HepG2 (cell line): Measurements from ENCODE around the gene OAF. TPM values are rescaled to one million over a fixed set of nuclear protein-coding genes. Genes with fewer than 3 reads are reported as not detected.

ENCODE experiments used
- AKAP8 ChIP-seq: sonication (generic); formaldehyde crosslinking; IDR thresholded peaks from 2 replicates; pipeline ENCODE4 v1.5.1; 2020; ENCODE audit warnings: mild to moderate bottlenecking, missing genetic modification reagents
- CENPT ChIP-seq: sonication (generic); formaldehyde crosslinking; IDR thresholded peaks from 2 replicates; pipeline ENCODE4 v1.8.0; 2022; ENCODE audit warnings: low read depth, mild to moderate bottlenecking, moderate library complexity, missing genetic modification reagents
- DNMT3B ChIP-seq: conservative IDR thresholded peaks from 2 replicates; pipeline ENCODE4 v1.6.1; 2016; ENCODE audit warnings: missing biosample characterization, control low read depth
- DPF2 ChIP-seq: sonication (generic); formaldehyde crosslinking; IDR thresholded peaks from 2 replicates; pipeline ENCODE4 v1.4.0; 2020; ENCODE audit warnings: mild to moderate bottlenecking, low read depth, missing genetic modification reagents, borderline replicate concordance
- HIC2 ChIP-seq: sonication (generic); formaldehyde crosslinking; IDR thresholded peaks from 2 replicates; pipeline ENCODE4 v1.9.0; 2022; ENCODE audit warnings: low read depth, missing genetic modification reagents
- HOMEZ ChIP-seq: IDR thresholded peaks from 2 replicates; pipeline ENCODE4 v1.6.1; 2016; ENCODE audit warnings: low read depth
- JUND ChIP-seq: sonication (generic); formaldehyde crosslinking; IDR thresholded peaks from 2 replicates; pipeline ENCODE4 v1.8.0; 2022; ENCODE audit warnings: mild to moderate bottlenecking, missing genetic modification reagents
- MEIS1 ChIP-seq: sonication (generic); formaldehyde crosslinking; IDR thresholded peaks from 2 replicates; pipeline ENCODE4 v1.9.0; 2021; ENCODE audit warnings: mild to moderate bottlenecking, missing genetic modification reagents, moderate library complexity, borderline replicate concordance
- NR2F6 ChIP-seq, 2 experiments: IDR thresholded peaks; 2 replicates each; pipeline ENCODE4 v1.6.1; 2016; ENCODE audit warnings: antibody characterized with exemption in 1 of 2, mild to moderate bottlenecking in 1 of 2
- RFXAP ChIP-seq: sonication (generic); formaldehyde crosslinking; IDR thresholded peaks from 2 replicates; pipeline ENCODE4 v1.4.0; 2020; ENCODE audit warnings: missing genetic modification reagents, borderline replicate concordance
- TAF1 ChIP-seq: sonication (generic); formaldehyde crosslinking; IDR thresholded peaks from 2 replicates; pipeline ENCODE4 v1.4.0; 2020; ENCODE audit warnings: missing genetic modification reagents
- TBX2 ChIP-seq: sonication (generic); formaldehyde crosslinking; IDR thresholded peaks from 2 replicates; pipeline ENCODE4 v1.5.0; 2020; ENCODE audit warnings: missing genetic modification reagents, mild to moderate bottlenecking, borderline replicate concordance
- TCF7L2 ChIP-seq: IDR thresholded peaks from 2 replicates; pipeline ENCODE4 v1.6.1; 2011; ENCODE audit warnings: mild to moderate bottlenecking, low read depth, low read length, moderate library complexity
- TEAD3 ChIP-seq: optimal IDR thresholded peaks from 2 replicates; pipeline ENCODE3; 2016; ENCODE audit warnings: borderline replicate concordance
- TP53 ChIP-seq: sonication (generic); formaldehyde crosslinking; conservative IDR thresholded peaks from 2 replicates; pipeline ENCODE4 v1.4.0; 2020; ENCODE audit warnings: missing genetic modification reagents
- ZFP91 ChIP-seq: sonication (generic); formaldehyde crosslinking; IDR thresholded peaks from 2 replicates; pipeline ENCODE4 v1.9.0; 2022; ENCODE audit warnings: missing genetic modification reagents, mild to moderate bottlenecking, borderline replicate concordance
- ZMAT5 ChIP-seq: sonication (generic); formaldehyde crosslinking; IDR thresholded peaks from 2 replicates; pipeline ENCODE4 v1.5.0; 2020; ENCODE audit warnings: mild to moderate bottlenecking, low read depth, missing genetic modification reagents, borderline replicate concordance
- ZNF124 ChIP-seq: sonication (generic); formaldehyde crosslinking; IDR thresholded peaks from 2 replicates; pipeline ENCODE4 v1.4.0; 2020; ENCODE audit warnings: missing genetic modification reagents
- ZNF446 ChIP-seq: sonication (generic); formaldehyde crosslinking; IDR thresholded peaks from 2 replicates; pipeline ENCODE4 v1.5.0; 2020; ENCODE audit warnings: mild to moderate bottlenecking, missing genetic modification reagents
- ZNF550 ChIP-seq: sonication (generic); formaldehyde crosslinking; IDR thresholded peaks from 2 replicates; pipeline ENCODE4 v1.4.0; 2020; ENCODE audit warnings: mild to moderate bottlenecking, missing genetic modification reagents, borderline replicate concordance
- ZNF577 ChIP-seq: sonication (generic); formaldehyde crosslinking; IDR thresholded peaks from 2 replicates; pipeline ENCODE4 v1.4.0; 2020; ENCODE audit warnings: mild to moderate bottlenecking, low read depth, missing genetic modification reagents, borderline replicate concordance
- ZNF709 ChIP-seq: sonication (generic); formaldehyde crosslinking; IDR thresholded peaks from 2 replicates; pipeline ENCODE4 v1.5.0; 2020; ENCODE audit warnings: mild to moderate bottlenecking, missing genetic modification reagents
- ZNF83 ChIP-seq: sonication (generic); formaldehyde crosslinking; IDR thresholded peaks from 2 replicates; pipeline ENCODE4 v1.4.0; 2020; ENCODE audit warnings: missing genetic modification reagents, mild to moderate bottlenecking, borderline replicate concordance
- polyA plus RNA-seq, 8 experiments: library from polyadenylated mRNA; depleted of rRNA in 3 of 8; stranded (reverse) in 7 of 8; unstranded in 1 of 8; fragments of >200 nt; fragmentation: Illumina TruSeq in 4 of 8; extraction: Trizol in 4 of 8; gene quantifications; 2 replicates each; pipeline versions ENCODE4 v1.2.1 to v1.2.3, GENCODE V29; 2011 to 2016; ENCODE audit warnings: low read depth in 4 of 8, missing spikeins in 1 of 8, mixed read lengths in 1 of 8; ENCODE audit not compliant: insufficient read depth in 1 of 8
- total RNA-seq, 5 experiments: library from RNA; depleted of rRNA; stranded (reverse); fragments of >200 nt; fragmentation: Illumina TruSeq; extraction: Trizol; gene quantifications; 2 replicates each; pipeline ENCODE4 v1.2.3, GENCODE V29; 2016; ENCODE audit warnings: low read depth in 1 of 5
- TF ChIP-seq, protein P1 (sequence below): sonication (generic); formaldehyde crosslinking; IDR thresholded peaks from 2 replicates; pipeline ENCODE4 v1.4.0; 2020; ENCODE audit warnings: mild to moderate bottlenecking, missing genetic modification reagents

The OAF gene
- total and polyA plus RNA-seq, 2 of the 13 experiments (the other 11 are each of a cell fraction or from before 2014, with no cell fraction given), result 63.7 to 94.6 TPM

DNA sequence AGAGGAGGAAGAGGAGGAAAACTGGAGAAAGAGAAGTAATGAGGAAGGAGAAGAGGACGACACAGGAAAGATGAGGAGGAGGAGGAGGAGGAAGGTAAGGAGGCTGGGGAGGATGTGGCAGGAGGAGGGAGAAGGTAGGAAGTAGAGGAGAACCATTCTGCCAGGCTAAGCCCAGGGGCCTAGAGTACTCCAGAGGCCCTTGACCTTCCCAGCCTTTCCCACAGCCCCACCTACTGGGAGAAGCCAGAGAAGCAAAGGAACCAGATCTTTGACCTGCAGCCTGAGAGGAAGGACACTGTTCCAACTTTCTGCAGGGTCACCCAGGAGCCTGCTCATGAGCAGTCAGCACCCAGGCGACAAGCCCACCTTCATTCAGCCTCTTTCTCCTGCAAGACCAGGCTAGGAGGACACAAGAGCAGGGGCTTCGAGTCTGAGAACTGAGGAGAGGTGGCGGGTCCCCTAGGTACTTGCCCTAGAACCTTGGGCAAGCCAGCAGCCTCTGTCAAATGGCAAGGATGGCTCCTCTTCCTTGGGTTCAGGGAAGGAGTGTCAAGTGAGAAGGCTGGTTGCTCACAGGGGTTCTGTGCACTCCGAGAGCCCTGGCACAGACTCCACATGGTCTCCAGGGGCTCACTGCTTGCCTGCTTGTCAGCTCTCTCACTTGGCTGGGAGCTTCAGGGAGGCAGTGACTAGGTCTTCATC lies 27.9 kb upstream of the OAF start (continued):
- TF ChIP-seq, protein P1, sequence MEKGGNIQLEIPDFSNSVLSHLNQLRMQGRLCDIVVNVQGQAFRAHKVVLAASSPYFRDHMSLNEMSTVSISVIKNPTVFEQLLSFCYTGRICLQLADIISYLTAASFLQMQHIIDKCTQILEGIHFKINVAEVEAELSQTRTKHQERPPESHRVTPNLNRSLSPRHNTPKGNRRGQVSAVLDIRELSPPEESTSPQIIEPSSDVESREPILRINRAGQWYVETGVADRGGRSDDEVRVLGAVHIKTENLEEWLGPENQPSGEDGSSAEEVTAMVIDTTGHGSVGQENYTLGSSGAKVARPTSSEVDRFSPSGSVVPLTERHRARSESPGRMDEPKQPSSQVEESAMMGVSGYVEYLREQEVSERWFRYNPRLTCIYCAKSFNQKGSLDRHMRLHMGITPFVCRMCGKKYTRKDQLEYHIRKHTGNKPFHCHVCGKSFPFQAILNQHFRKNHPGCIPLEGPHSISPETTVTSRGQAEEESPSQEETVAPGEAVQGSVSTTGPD (CRISPR knock-in tag), result no peak
- TF ChIP-seq NR2F6 (IDR thresholded peaks at IDR 0.05) (peak; percentile 86), NR2F6 (CRISPR knock-in tag; IDR thresholded peaks at IDR 0.05) (peak; percentile 94), DPF2 (CRISPR knock-in tag) (no peak), DNMT3B (no peak), TP53 (CRISPR knock-in tag) (no peak), ZNF83 (CRISPR knock-in tag) (no peak), ZNF446 (CRISPR knock-in tag) (no peak), HIC2 (CRISPR knock-in tag) (no peak), RFXAP (CRISPR knock-in tag) (no peak), ZNF124 (CRISPR knock-in tag) (no peak), ZNF709 (no peak), ZNF550 (no peak), JUND (CRISPR knock-in tag) (no peak), TEAD3 (peak; percentile 31), AKAP8 (CRISPR knock-in tag) (no peak), ZNF577 (CRISPR knock-in tag) (no peak), ZMAT5 (CRISPR knock-in tag) (no peak), TBX2 (CRISPR knock-in tag) (peak; percentile 42; the same call in 1 of the 2 replicates), TCF7L2 (no peak), HOMEZ (CRISPR knock-in tag) (no peak), ZFP91 (CRISPR knock-in tag) (peak; percentile 85), TAF1 (no peak), MEIS1 (CRISPR knock-in tag) (peak; percentile 38; the same call in 1 of the 2 replicates), CENPT (CRISPR knock-in tag) (no peak)
